ENCODE data around the gene PARD3B.

Gene PARD3B

DNA sequence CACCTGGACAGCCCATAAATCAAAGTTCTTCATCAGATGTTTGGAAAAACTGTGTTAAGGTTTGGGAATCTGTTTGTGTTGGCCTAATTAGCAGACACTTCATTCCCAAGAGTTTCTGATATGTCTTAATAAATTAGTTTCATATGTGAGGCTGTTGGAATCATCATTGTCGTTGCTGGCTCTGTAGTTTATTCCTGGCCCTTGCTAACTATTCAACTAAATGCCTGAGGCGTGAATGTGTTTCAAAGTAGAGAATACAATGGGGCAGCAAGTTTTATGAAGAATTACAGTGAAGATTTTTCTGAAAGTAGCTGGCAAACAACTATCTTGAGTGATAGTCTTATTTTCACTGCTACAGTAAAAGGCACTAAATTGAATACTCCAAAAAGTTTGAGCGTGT, 141.1 kb downstream of the PARD3B start:
- peaks cover 4% of the 10 kb centered on the region for H3K36me3 Mint-ChIP-seq (ENCODE audit: low read depth)
- H3K9me3 Mint-ChIP-seq, result no peaks in the 10 kb centered on the region

GRCh38 chr2:204687776-204688175, 142.5 kb downstream of the PARD3B start:
- Mint-ChIP-seq H3K4me1 (peaks cover 16% of the 10 kb centered on the region), H3K27ac (peak overlapping the region in 2 of 3 experiments; percentile 24 to 27), H3K4me3 (no peak overlapping the region), H3K27me3 (ENCODE audit: low read depth) (no peaks in the 10 kb centered on the region), H3K9me3 (no peaks in the 10 kb centered on the region), H3K36me3 (ENCODE audit: low read depth) (peaks cover 4% of the 10 kb centered on the region)
- TF ChIP-seq, protein P1, sequence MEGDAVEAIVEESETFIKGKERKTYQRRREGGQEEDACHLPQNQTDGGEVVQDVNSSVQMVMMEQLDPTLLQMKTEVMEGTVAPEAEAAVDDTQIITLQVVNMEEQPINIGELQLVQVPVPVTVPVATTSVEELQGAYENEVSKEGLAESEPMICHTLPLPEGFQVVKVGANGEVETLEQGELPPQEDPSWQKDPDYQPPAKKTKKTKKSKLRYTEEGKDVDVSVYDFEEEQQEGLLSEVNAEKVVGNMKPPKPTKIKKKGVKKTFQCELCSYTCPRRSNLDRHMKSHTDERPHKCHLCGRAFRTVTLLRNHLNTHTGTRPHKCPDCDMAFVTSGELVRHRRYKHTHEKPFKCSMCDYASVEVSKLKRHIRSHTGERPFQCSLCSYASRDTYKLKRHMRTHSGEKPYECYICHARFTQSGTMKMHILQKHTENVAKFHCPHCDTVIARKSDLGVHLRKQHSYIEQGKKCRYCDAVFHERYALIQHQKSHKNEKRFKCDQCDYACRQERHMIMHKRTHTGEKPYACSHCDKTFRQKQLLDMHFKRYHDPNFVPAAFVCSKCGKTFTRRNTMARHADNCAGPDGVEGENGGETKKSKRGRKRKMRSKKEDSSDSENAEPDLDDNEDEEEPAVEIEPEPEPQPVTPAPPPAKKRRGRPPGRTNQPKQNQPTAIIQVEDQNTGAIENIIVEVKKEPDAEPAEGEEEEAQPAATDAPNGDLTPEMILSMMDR (IDR thresholded peaks at IDR 0.05; ENCODE audit: unreplicated experiment in 3 of 3), result no peak

More for the DNA sequence above, 141.1 kb downstream of the PARD3B start:
- Mint-ChIP-seq H3K4me3 (no peak overlapping the region), H3K4me1 (peaks cover 15% of the 10 kb centered on the region), H3K27ac (peak overlapping the region in 1 of 3 experiments; percentile 34), H3K27me3 (ENCODE audit: low read depth) (no peaks in the 10 kb centered on the region)
- TF ChIP-seq, protein P1 (IDR thresholded peaks at IDR 0.05; ENCODE audit: unreplicated experiment in 3 of 3), result no peak

DNA sequence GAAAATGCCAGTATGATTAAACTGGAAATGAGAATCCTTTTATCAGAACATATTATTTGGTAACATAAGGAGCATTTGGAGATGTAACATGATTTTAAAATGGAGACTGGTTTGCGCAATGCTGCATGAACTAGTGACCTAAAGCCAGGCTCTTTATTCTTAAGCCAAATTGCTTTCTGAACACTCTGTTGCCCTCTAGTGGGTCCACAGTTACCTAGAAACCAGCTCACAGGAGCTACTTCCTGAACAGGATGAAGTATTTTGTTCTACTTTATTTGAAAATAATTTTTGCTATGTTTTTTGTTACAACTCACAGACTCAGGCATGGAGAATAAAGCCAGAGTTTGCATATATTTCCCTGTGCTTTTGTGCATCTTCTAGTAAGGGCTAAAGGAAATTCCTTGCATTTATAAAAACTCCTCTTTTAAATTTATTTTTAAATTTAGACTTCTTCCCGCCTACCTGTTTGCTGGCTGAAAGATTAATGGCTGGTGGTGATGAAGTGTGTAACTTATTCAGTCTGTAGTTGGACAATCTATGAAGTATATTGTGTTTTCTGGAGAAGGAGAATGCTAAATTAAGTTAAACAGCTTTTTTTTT, 146.7 kb downstream of the PARD3B start:
- Mint-ChIP-seq H3K27me3 (ENCODE audit: low read depth) (no peaks in the 10 kb centered on the region), H3K4me1 (peaks cover 23% of the 10 kb centered on the region), H3K9me3 (no peaks in the 10 kb centered on the region), H3K27ac (peak overlapping the region; percentile 45 to 67 (median 58)), H3K36me3 (ENCODE audit: low read depth) (peaks cover 4% of the 10 kb centered on the region), H3K4me3 (no peak overlapping the region)
- TF ChIP-seq, protein P1 (IDR thresholded peaks at IDR 0.05; ENCODE audit: unreplicated experiment in 3 of 3), result peak; percentile 81 to 89 (median 81)

- TF ChIP-seq, protein P1 (IDR thresholded peaks at IDR 0.05; ENCODE audit: unreplicated experiment in 3 of 3), result no peak
- H3K9me3 Mint-ChIP-seq, result no peaks in the 10 kb centered on the region
- H3K27me3 Mint-ChIP-seq (ENCODE audit: low read depth), result no peaks in the 10 kb centered on the region
- peaks cover 19% of the 10 kb centered on the region for H3K4me1 Mint-ChIP-seq
- H3K4me3 Mint-ChIP-seq, result no peak overlapping the region
- peaks cover under 1% of the 10 kb centered on the region for H3K36me3 Mint-ChIP-seq (ENCODE audit: low read depth)
- peak overlapping the region in 2 of 3 experiments; percentile 45 to 67 for H3K27ac Mint-ChIP-seq
Observed at GRCh38 chr2:204692790-204693189, 147.5 kb downstream of the PARD3B start.

DNA sequence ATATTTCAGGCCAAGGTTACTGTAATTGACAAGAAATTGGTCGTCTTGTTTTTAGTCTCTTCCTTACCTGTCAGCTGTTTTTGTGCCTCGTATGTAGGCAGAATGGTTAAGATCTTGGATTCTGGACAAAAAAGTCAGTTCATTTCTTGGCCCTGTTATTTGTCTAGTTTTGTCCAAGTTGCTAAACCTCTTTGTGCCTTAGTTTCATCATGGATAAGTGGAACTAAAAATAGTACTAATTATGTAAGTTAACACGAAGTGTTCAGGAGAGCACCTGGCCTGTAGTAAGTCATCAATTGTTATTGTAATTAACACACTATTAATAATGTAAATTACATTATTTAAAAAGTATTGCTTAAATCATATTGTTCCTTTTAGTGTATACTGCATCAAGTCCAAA, 148.0 kb downstream of the PARD3B start:
- peak overlapping the region in 1 of 3 experiments; percentile 67 for H3K27ac Mint-ChIP-seq
- peaks cover 19% of the 10 kb centered on the region for H3K4me1 Mint-ChIP-seq
- no peaks in the 10 kb centered on the region for H3K36me3 Mint-ChIP-seq (ENCODE audit: low read depth)
- TF ChIP-seq, protein P1 (IDR thresholded peaks at IDR 0.05; ENCODE audit: unreplicated experiment in 3 of 3), result no peak
- no peaks in the 10 kb centered on the region for H3K27me3 Mint-ChIP-seq (ENCODE audit: low read depth)
- no peaks in the 10 kb centered on the region for H3K9me3 Mint-ChIP-seq
- H3K4me3 Mint-ChIP-seq, result no peak overlapping the region

DNA sequence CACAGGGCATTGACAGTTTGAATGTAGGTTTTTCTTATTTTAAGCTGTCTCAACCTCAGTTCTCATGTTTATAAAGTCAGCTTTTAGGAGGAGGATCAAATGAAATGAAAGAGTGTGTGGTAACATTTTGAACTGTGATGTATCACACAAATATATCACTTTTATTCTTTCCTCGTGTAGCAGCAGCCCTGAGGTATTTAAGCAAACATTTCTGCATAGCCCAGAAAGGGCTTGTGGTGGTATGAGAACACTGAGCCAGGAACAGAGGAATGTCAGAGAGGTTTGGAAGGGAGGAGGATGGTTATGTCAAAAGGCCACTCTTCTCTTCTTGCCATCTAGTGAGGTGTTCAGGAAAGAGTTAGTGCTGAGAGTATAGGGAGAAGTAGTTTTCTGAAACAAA, 150.2 kb downstream of the PARD3B start:
- H3K36me3 Mint-ChIP-seq (ENCODE audit: low read depth), result no peaks in the 10 kb centered on the region
- TF ChIP-seq, protein P1 (IDR thresholded peaks at IDR 0.05; ENCODE audit: unreplicated experiment in 3 of 3), result no peak
- H3K27ac Mint-ChIP-seq, result peak overlapping the region in 1 of 3 experiments; percentile 62
- H3K4me1 Mint-ChIP-seq, result peaks cover 19% of the 10 kb centered on the region
- H3K27me3 Mint-ChIP-seq (ENCODE audit: low read depth), result no peaks in the 10 kb centered on the region
- no peak overlapping the region for H3K4me3 Mint-ChIP-seq
- H3K9me3 Mint-ChIP-seq, result no peaks in the 10 kb centered on the region

All from nephron (organoid).